Measurements from ENCODE around the gene NELL2. TPM values are rescaled to one million over a fixed set of nuclear protein-coding genes. Genes with fewer than 3 reads are reported as not detected.

The NELL2 gene
- total RNA-seq, 2 experiments from 2014 or later: 0.95 to 1.8 TPM

DNA sequence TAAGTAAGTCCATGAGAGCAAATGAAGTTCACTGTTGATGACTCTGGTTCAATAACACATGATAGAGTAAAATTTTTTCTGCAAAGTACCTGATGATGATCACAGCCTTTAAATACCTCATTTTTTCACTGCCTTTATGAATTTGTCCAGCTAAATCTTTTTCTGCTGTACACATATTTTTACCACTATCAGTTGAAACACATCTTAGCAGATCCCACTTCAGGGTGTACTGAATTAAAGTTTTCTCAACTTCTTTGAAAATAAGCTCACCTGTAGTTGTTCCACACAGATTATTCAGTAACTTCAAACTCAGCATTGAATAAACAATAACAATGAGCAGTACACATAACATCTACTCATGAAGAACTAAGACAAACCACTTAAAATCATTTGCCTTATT is 385.9 kb downstream of the NELL2 start:
- Histone ChIP-seq H2AFZ (ENCODE audit: low read length) (no peak overlapping the region), H3K79me2 (ENCODE audit: insufficient read depth, low read depth, low read length) (no peaks in the 10 kb centered on the region), H3K9me2 (ENCODE audit: insufficient read depth, low read length) (peaks cover 3% of the 10 kb centered on the region; the same call in 1 of the 2 replicates), H3K4me1 (ENCODE audit: insufficient read depth, low read length, poor library complexity, severe bottlenecking) (no peaks in the 10 kb centered on the region), H3K4me3 (ENCODE audit: low read depth, low read length, poor library complexity, severe bottlenecking) (no peak overlapping the region), H4K20me1 (ENCODE audit: insufficient read depth, low read length) (no peaks in the 10 kb centered on the region), H3K27ac (ENCODE audit: low read depth, low read length, poor library complexity, severe bottlenecking) (no peak overlapping the region), H3K4me2 (ENCODE audit: low read length) (no peak overlapping the region), H3K9me3 (ENCODE audit: low read length) (no peaks in the 10 kb centered on the region), H3K36me3 (ENCODE audit: insufficient read depth, low read length) (no peaks in the 10 kb centered on the region)
- TF ChIP-seq, protein P1, sequence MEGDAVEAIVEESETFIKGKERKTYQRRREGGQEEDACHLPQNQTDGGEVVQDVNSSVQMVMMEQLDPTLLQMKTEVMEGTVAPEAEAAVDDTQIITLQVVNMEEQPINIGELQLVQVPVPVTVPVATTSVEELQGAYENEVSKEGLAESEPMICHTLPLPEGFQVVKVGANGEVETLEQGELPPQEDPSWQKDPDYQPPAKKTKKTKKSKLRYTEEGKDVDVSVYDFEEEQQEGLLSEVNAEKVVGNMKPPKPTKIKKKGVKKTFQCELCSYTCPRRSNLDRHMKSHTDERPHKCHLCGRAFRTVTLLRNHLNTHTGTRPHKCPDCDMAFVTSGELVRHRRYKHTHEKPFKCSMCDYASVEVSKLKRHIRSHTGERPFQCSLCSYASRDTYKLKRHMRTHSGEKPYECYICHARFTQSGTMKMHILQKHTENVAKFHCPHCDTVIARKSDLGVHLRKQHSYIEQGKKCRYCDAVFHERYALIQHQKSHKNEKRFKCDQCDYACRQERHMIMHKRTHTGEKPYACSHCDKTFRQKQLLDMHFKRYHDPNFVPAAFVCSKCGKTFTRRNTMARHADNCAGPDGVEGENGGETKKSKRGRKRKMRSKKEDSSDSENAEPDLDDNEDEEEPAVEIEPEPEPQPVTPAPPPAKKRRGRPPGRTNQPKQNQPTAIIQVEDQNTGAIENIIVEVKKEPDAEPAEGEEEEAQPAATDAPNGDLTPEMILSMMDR (conservative IDR thresholded peaks at IDR 0.05; ENCODE audit: low read length): no peak
- TF ChIP-seq EZH2phosphoT487 (IDR thresholded peaks at IDR 0.05; ENCODE audit: borderline replicate concordance, low read depth, low read length): no peak
- no peak for DNase-seq (ENCODE audit: low spot score)
- no TSS peak for BruUV-seq (replicated peaks)
- intact Hi-C loops (cut with micrococcal nuclease; ENCODE audit: unreplicated experiment): loop anchor here (10.0 kb wide), 1 partner anchor 435 kb away; no protein-coding TSS in a partner anchor
- CTCF ChIA-PET (ENCODE audit: unreplicated experiment): no interaction called here
- POLR2A ChIA-PET: no interaction called here

DNA sequence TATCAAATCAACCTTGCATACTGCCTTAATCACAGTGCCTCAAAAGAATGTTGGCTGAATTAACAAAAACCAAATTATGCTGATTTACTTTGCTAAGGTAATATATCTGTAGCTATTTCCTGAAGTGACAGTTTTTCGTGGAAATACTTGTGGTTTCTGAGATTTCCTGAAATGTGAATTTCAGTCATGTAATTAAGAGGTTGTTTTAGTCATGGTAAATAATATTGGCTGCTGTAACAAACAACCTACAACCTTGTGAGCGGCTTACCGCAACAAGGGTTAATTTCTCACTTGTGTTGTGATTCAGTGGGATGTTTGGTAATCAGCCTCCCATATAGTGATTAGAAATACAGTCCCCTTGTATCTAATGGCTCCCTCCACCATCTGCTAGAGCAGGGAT is 387.9 kb downstream of the NELL2 start:
- TF ChIP-seq, protein P1 (conservative IDR thresholded peaks at IDR 0.05; ENCODE audit: low read length): no peak
- TF ChIP-seq EZH2phosphoT487 (IDR thresholded peaks at IDR 0.05; ENCODE audit: borderline replicate concordance, low read depth, low read length): no peak
- DNase-seq (ENCODE audit: low spot score): no peak
- ChIA-PET CTCF (ENCODE audit: unreplicated experiment) (no interaction called here), POLR2A (no interaction called here)
- intact Hi-C loops (cut with micrococcal nuclease; ENCODE audit: unreplicated experiment): no loop called here
- Histone ChIP-seq H3K9me3 (ENCODE audit: low read length) (no peaks in the 10 kb centered on the region), H2AFZ (ENCODE audit: low read length) (no peak overlapping the region), H3K9me2 (ENCODE audit: insufficient read depth, low read length) (peaks cover 3% of the 10 kb centered on the region; the same call in 1 of the 2 replicates), H4K20me1 (ENCODE audit: insufficient read depth, low read length) (no peaks in the 10 kb centered on the region), H3K27ac (ENCODE audit: low read depth, low read length, poor library complexity, severe bottlenecking) (no peak overlapping the region), H3K36me3 (ENCODE audit: insufficient read depth, low read length) (no peaks in the 10 kb centered on the region), H3K4me1 (ENCODE audit: insufficient read depth, low read length, poor library complexity, severe bottlenecking) (no peaks in the 10 kb centered on the region), H3K4me3 (ENCODE audit: low read depth, low read length, poor library complexity, severe bottlenecking) (no peak overlapping the region), H3K4me2 (ENCODE audit: low read length) (no peak overlapping the region), H3K79me2 (ENCODE audit: insufficient read depth, low read depth, low read length) (no peaks in the 10 kb centered on the region)
- no TSS peak for BruUV-seq (replicated peaks)

DNA sequence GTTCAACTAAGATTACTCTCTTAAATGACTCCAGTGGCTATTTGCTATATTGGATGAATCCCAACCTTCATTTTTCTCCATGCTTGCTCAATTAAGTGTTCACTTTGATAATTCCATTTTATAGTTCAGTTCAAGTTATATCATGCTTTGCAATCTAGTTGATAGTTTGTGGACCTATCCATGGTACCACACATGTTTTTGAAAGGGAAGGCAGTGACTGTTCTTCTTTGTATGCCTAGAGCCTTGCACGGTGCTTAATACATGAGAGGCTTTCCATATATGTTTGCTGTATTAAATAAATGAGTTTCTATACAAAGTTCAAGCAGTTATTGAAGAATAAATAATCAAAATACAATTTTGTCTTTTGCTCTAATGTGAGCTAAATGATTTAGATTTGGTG is 391.3 kb downstream of the NELL2 start:
- H3K4me2 ChIP-seq (ENCODE audit: low read length): no peak overlapping the region
- H4K20me1 ChIP-seq (ENCODE audit: insufficient read depth, low read length): no peaks in the 10 kb centered on the region
- ChIA-PET CTCF (ENCODE audit: unreplicated experiment) (no interaction called here), POLR2A (interaction anchor here (0.6 to 1.4 kb wide), 2 partner anchors 15 to 156 kb away, joined by 3 to 4 read pairs; no protein-coding TSS in a partner anchor)
- H3K79me2 ChIP-seq (ENCODE audit: insufficient read depth, low read depth, low read length): no peaks in the 10 kb centered on the region
- no peak overlapping the region for H3K4me3 ChIP-seq (ENCODE audit: low read depth, low read length, poor library complexity, severe bottlenecking)
- intact Hi-C loops (cut with micrococcal nuclease; ENCODE audit: unreplicated experiment): no loop called here
- H3K27ac ChIP-seq (ENCODE audit: low read depth, low read length, poor library complexity, severe bottlenecking): no peak overlapping the region
- no peak for DNase-seq (ENCODE audit: low spot score)
- H3K4me1 ChIP-seq (ENCODE audit: insufficient read depth, low read length, poor library complexity, severe bottlenecking): no peaks in the 10 kb centered on the region
- no TSS peak for BruUV-seq (replicated peaks)
- H3K36me3 ChIP-seq (ENCODE audit: insufficient read depth, low read length): no peaks in the 10 kb centered on the region
- no peak overlapping the region for H2AFZ ChIP-seq (ENCODE audit: low read length)
- H3K9me2 ChIP-seq (ENCODE audit: insufficient read depth, low read length): peaks cover 3% of the 10 kb centered on the region; the same call in 1 of the 2 replicates
- no peaks in the 10 kb centered on the region for H3K9me3 ChIP-seq (ENCODE audit: low read length)
- no peak for TF ChIP-seq EZH2phosphoT487 (IDR thresholded peaks at IDR 0.05; ENCODE audit: borderline replicate concordance, low read depth, low read length)
- TF ChIP-seq, protein P1 (conservative IDR thresholded peaks at IDR 0.05; ENCODE audit: low read length): no peak

Measured in OCI-LY7 (cell line).